GM12878 (cell line): ENCODE data around the gene GUCY2F. TPM values are rescaled to one million over a fixed set of nuclear protein-coding genes. Genes with fewer than 3 reads are reported as not detected.

Experiments used
- ATAC-seq: fragments of 200-7000 bp; cut with Tn5 transposase; 3 replicates; pipeline ENCODE4 v1.9.1; 2020; ENCODE audit warnings: mild to moderate bottlenecking, moderate library complexity
- BruUV-seq: library from RNA; stranded (reverse); fragments of 400-500 nt; replicated peaks from 2 replicates; lab custom pipeline; 2021; lab: Mats Ljungman, UMichigan
- CTCF ChIA-PET: fragments of 300-600 bp; sonication (Branson Sonifier 250); formaldehyde crosslinking; extraction: SDS; loops from one replicate; lab custom pipeline; 2021; ENCODE audit warnings: inconsistent platforms; lab: Yijun Ruan, JAX
- POLR2A ChIA-PET: fragments of 350-600 bp; formaldehyde crosslinking; extraction: SDS; loops from one replicate; lab custom pipeline; 2021; ENCODE audit warnings: inconsistent platforms; lab: Charles Lee
- RAD21 ChIA-PET: fragments of 300-600 bp; sonication (Branson Sonifier 250); formaldehyde crosslinking; loops from one replicate; lab custom pipeline; 2023; ENCODE audit warnings: antibody characterized with exemption; ENCODE audit not compliant: unreplicated experiment; lab: Charles Lee
- SMC1A ChIA-PET: fragments of 300-600 bp; sonication (Branson Sonifier 250); formaldehyde crosslinking; loops from one replicate; lab custom pipeline; 2023; ENCODE audit not compliant: unreplicated experiment, uncharacterized antibody; lab: Charles Lee
- DNase-seq: peaks from one replicate; pipeline ENCODE4 v3.0.0-alpha.2; 2011; ENCODE audit warnings: low read depth, low spot score
- FAIRE-seq: peaks from 3 replicates; lab custom pipeline; 2011; peaks lifted over from hg19 to GRCh38; lab: Jason Lieb, UNC
- H2AFZ ChIP-seq: 2 replicates; pipeline ENCODE4 v1.6.0; 2011; ENCODE audit warnings: low read depth, low read length, control low read depth; ENCODE audit not compliant: control insufficient read depth
- H3K27ac ChIP-seq: 2 replicates; pipeline ENCODE4 v1.5.1; 2011; ENCODE audit warnings: control low read depth; ENCODE audit not compliant: control insufficient read depth, insufficient read depth
- H3K27me3 ChIP-seq, 2 experiments: replicated peaks in 1 of 2; 2 replicates each; pipeline versions ENCODE4 v1.6.0 to v1.6.1; 2011; ENCODE audit warnings: low read length in 1 of 2; ENCODE audit not compliant: control insufficient read depth in 2 of 2, insufficient read depth in 2 of 2
- H3K36me3 ChIP-seq, 2 experiments: 2 replicates each; pipeline ENCODE4 v1.5.1; 2011; ENCODE audit warnings: low read length in 1 of 2; ENCODE audit not compliant: control insufficient read depth in 2 of 2, insufficient read depth in 2 of 2
- H3K4me1 ChIP-seq: 2 replicates; pipeline ENCODE4 v1.6.1; 2011; ENCODE audit warnings: mild to moderate bottlenecking, low read length, moderate library complexity, mixed read lengths; ENCODE audit not compliant: control insufficient read depth, insufficient read depth
- H3K4me2 ChIP-seq: 2 replicates; pipeline ENCODE4 v1.6.0; 2011; ENCODE audit warnings: control low read depth; ENCODE audit not compliant: control insufficient read depth, insufficient read depth
- H3K4me3 ChIP-seq: fragments of 200-600 bp; sonication (generic); 2 replicates; pipeline ENCODE4 v1.5.1; 2016
- H3K79me2 ChIP-seq: 2 replicates; pipeline ENCODE4 v1.6.0; 2011; ENCODE audit warnings: low read length; ENCODE audit not compliant: control insufficient read depth, insufficient read depth
- H3K9ac ChIP-seq: 2 replicates; pipeline ENCODE4 v1.8.0; 2011; ENCODE audit warnings: low read length, control low read depth, mixed read lengths; ENCODE audit not compliant: control insufficient read depth, insufficient read depth
- H3K9me3 ChIP-seq: replicated peaks from 3 replicates; pipeline ENCODE4 v1.5.1; 2011; ENCODE audit warnings: mild to moderate bottlenecking, low read length; ENCODE audit not compliant: control insufficient read depth, insufficient read depth
- H4K20me1 ChIP-seq: 2 replicates; pipeline ENCODE4 v1.6.0; 2011; ENCODE audit not compliant: control insufficient read depth, insufficient read depth
- ATF7 ChIP-seq: fragments of 450-650 bp; IDR thresholded peaks from 2 replicates; pipeline ENCODE4 v1.6.1; 2016; ENCODE audit warnings: low read depth, mild to moderate bottlenecking
- CEBPZ ChIP-seq: fragments of 150-350 bp; IDR thresholded peaks from 2 replicates; pipeline ENCODE4 v1.6.1; 2016; ENCODE audit warnings: low read depth, low read length
- CHD2 ChIP-seq: IDR thresholded peaks from 2 replicates; pipeline ENCODE4 v1.6.1; 2011; ENCODE audit warnings: low read depth, low read length, improper control_type of control experiment, borderline replicate concordance
- E2F4 ChIP-seq: IDR thresholded peaks from 2 replicates; pipeline ENCODE4 v1.6.1; 2012; ENCODE audit warnings: low read depth, low read length, improper control_type of control experiment
- FOXM1 ChIP-seq: IDR thresholded peaks from 2 replicates; pipeline ENCODE4 v1.6.1; 2012; ENCODE audit warnings: low read depth, mild to moderate bottlenecking, inconsistent platforms, low read length, moderate library complexity
- GABPA ChIP-seq: IDR thresholded peaks from 2 replicates; pipeline ENCODE4 v1.6.1; 2014; ENCODE audit warnings: antibody characterized with exemption, low read depth, mild to moderate bottlenecking, inconsistent platforms
- IRF4 ChIP-seq: IDR thresholded peaks from 2 replicates; pipeline ENCODE4 v1.6.1; 2011; ENCODE audit warnings: low read depth, low read length
- KLF5 ChIP-seq: fragments of 450-650 bp; IDR thresholded peaks from 2 replicates; pipeline ENCODE4 v1.6.1; 2014; ENCODE audit warnings: mild to moderate bottlenecking; ENCODE audit not compliant: partially characterized antibody
- MEF2A ChIP-seq: IDR thresholded peaks from 2 replicates; pipeline ENCODE4 v1.6.1; 2011; ENCODE audit warnings: low read depth, mild to moderate bottlenecking, low read length, moderate library complexity; ENCODE audit not compliant: insufficient read depth
- MEF2B ChIP-seq: fragments of 450-650 bp; IDR thresholded peaks from 2 replicates; pipeline ENCODE4 v1.6.1; 2018; ENCODE audit warnings: mild to moderate bottlenecking, moderate library complexity; ENCODE audit not compliant: partially characterized antibody, poor library complexity, severe bottlenecking
- NBN ChIP-seq: fragments of 450-650 bp; IDR thresholded peaks from 2 replicates; pipeline ENCODE4 v1.6.1; 2016
- SIX5 ChIP-seq: IDR thresholded peaks from 2 replicates; pipeline ENCODE4 v1.6.1; 2011; ENCODE audit warnings: mild to moderate bottlenecking, low read depth, low read length, moderate library complexity; ENCODE audit not compliant: severe bottlenecking
- WGBS: methylation state at CpG from one replicate; pipeline ENCODE4 v1.1.6; 2016; ENCODE audit warnings: low lambda C conversion rate; ENCODE audit not compliant: insufficient replicate concordance, insufficient coverage; ENCODE audit errors: missing lambda C conversion rate; 5-methylcytosine and 5-hydroxymethylcytosine counted together
- in situ Hi-C: fragments of 300-500 bp; cut with MboI; formaldehyde crosslinking; loops from 9 replicates; pipeline ENCODE4 v1.14.3; 2018; ENCODE audit warnings: mixed read lengths
- intact Hi-C: fragments of 100-400 bp; cut with micrococcal nuclease; formaldehyde crosslinking; loops from one replicate; pipeline ENCODE4 v1.14.2; 2022; ENCODE audit not compliant: unreplicated experiment
- polyA plus RNA-seq, 11 experiments: library from polyadenylated mRNA; depleted of rRNA in 4 of 11; unstranded in 6 of 11; stranded (reverse) in 5 of 11; fragments of >200 nt; fragmentation: Nextera tagmentation in 4 of 11; fragmentation: Illumina TruSeq in 1 of 11; extraction: Ambion mirVana in 4 of 11; extraction: Trizol in 1 of 11; gene quantifications; 1 replicate in 1 of 11; 2 replicates in 10 of 11; pipeline versions ENCODE4 v1.2.1 to v1.2.3, GENCODE V29; 2011 to 2016; ENCODE audit warnings: inconsistent platforms in 2 of 11, missing spikeins in 2 of 11, low read depth in 1 of 11
- total RNA-seq, 4 experiments: library from RNA; depleted of rRNA in 3 of 4; stranded (reverse); fragments of >200 nt in 3 of 4; fragmentation: Illumina TruSeq in 1 of 4; extraction: Trizol in 1 of 4; gene quantifications; 2 replicates each; pipeline versions ENCODE4 v1.2.1 to v1.2.3, GENCODE V29; 2013 to 2021

GUCY2F gene
- total and polyA plus RNA-seq, 10 of the 15 experiments (the other 5 are each of a cell fraction or from before 2014, with no cell fraction given) = not detected

- CTCF ChIA-PET = interaction anchor here (0.7 to 1.8 kb wide), 5 partner anchors 25 to 396 kb away, joined by 3 to 4 read pairs (median 3); no protein-coding TSS in a partner anchor
These were observed 134.3 kb downstream of the GUCY2F start for GRCh38 chrX:109347632-109348031.

More at GRCh38 chrX:109347632-109348031, 134.3 kb downstream of the GUCY2F start:
- POLR2A ChIA-PET = no interaction called here
- H3K9ac ChIP-seq = no peak overlapping the region
- no peaks in the 10 kb centered on the region for H3K79me2 ChIP-seq
- intact Hi-C loops = no loop called here
- no peak overlapping the region for H2AFZ ChIP-seq
- ATAC-seq = no peak
- TF ChIP-seq ATF7 (no peak), IRF4 (no peak), NBN (no peak), FOXM1 (no peak), CHD2 (no peak), CEBPZ (no peak), MEF2B (no peak), MEF2A (no peak), KLF5 (no peak), GABPA (no peak), E2F4 (no peak), SIX5 (no peak)
- TF ChIP-seq, all 136 proteins: peak for 0
- no peaks in the 10 kb centered on the region for H3K4me1 ChIP-seq
- H3K9me3 ChIP-seq = no peaks in the 10 kb centered on the region
- RAD21 ChIA-PET = interaction anchor here (0.7 to 1.4 kb wide), 4 partner anchors 10 to 37 kb away, joined by 3 to 5 read pairs (median 4); no protein-coding TSS in a partner anchor
- WGBS = 2% methylated on average over 3 of the region's 3 CpGs
- no peak for DNase-seq
- in situ Hi-C loops = no loop called here
- FAIRE-seq = no peak
- no peaks in the 10 kb centered on the region for H4K20me1 ChIP-seq
- no peak overlapping the region for H3K27ac ChIP-seq
- H3K27me3 ChIP-seq = no peaks in the 10 kb centered on the region
- SMC1A ChIA-PET = interaction anchor here (0.8 to 1.4 kb wide), 5 partner anchors 16 to 648 kb away, joined by 3 read pairs; no protein-coding TSS in a partner anchor
- no peaks in the 10 kb centered on the region for H3K36me3 ChIP-seq
- no peak overlapping the region for H3K4me3 ChIP-seq
- H3K4me2 ChIP-seq = no peak overlapping the region
- BruUV-seq = no TSS peak
